KMS-11 (cell line): ENCODE results near the gene NFYB.

Source experiments
- H2AFZ ChIP-seq: fragments of 200-600 bp; sonication (generic); 2 replicates; pipeline ENCODE4 v1.6.1; 2016; ENCODE audit warnings: antibody characterized with exemption, mixed run types, low read depth
- H3K27ac ChIP-seq: fragments of 200-600 bp; sonication (generic); 2 replicates; pipeline ENCODE4 v1.6.1; 2016; ENCODE audit warnings: mild to moderate bottlenecking, mixed run types
- H3K27me3 ChIP-seq: fragments of 200-600 bp; sonication (generic); 2 replicates; pipeline ENCODE4 v1.6.1; 2017; ENCODE audit warnings: mild to moderate bottlenecking, low read depth, mixed run types, moderate library complexity; ENCODE audit not compliant: insufficient read depth
- H3K36me3 ChIP-seq: fragments of 200-600 bp; sonication (generic); 2 replicates; pipeline ENCODE4 v1.6.1; 2017; ENCODE audit warnings: mild to moderate bottlenecking, mixed run types; ENCODE audit not compliant: insufficient read depth
- H3K4me1 ChIP-seq: fragments of 200-600 bp; sonication (generic); 2 replicates; pipeline ENCODE4 v1.6.1; 2016; ENCODE audit warnings: mild to moderate bottlenecking, low read depth, mixed run types; ENCODE audit not compliant: poor library complexity, severe bottlenecking
- H3K4me2 ChIP-seq: fragments of 200-600 bp; sonication (generic); 2 replicates; pipeline ENCODE4 v1.7.0; 2016; ENCODE audit warnings: mild to moderate bottlenecking, mixed run types
- H3K4me3 ChIP-seq: fragments of 200-600 bp; sonication (generic); IDR thresholded peaks from 2 replicates; pipeline ENCODE4 v1.6.1; 2017; ENCODE audit warnings: low read depth, low read length, mixed read lengths; ENCODE audit not compliant: insufficient read depth
- H3K79me2 ChIP-seq: fragments of 200-600 bp; sonication (generic); 2 replicates; pipeline ENCODE4 v1.6.1; 2016; ENCODE audit warnings: low read depth, mixed run types; ENCODE audit not compliant: insufficient read depth
- H3K9ac ChIP-seq: fragments of 200-600 bp; sonication (generic); 2 replicates; pipeline ENCODE4 v1.6.1; 2016; ENCODE audit warnings: mild to moderate bottlenecking, mixed run types
- H4K20me1 ChIP-seq: fragments of 200-600 bp; sonication (generic); 2 replicates; pipeline ENCODE4 v1.6.1; 2016; ENCODE audit warnings: mild to moderate bottlenecking, mixed run types; ENCODE audit not compliant: insufficient read depth
- TF ChIP-seq, protein P1 (sequence below): fragments of 200-600 bp; sonication (generic); conservative IDR thresholded peaks from 2 replicates; pipeline ENCODE4 v1.6.1; 2017; ENCODE audit warnings: low read depth, mild to moderate bottlenecking, antibody characterized with exemption, low read length, moderate library complexity, mixed read lengths

The NFYB gene

GRCh38 chr12:104143918-104144317 is 5.9 kb upstream of the NFYB start:
- no peak overlapping the region for H3K27ac ChIP-seq
- H4K20me1 ChIP-seq = no peaks in the 10 kb centered on the region
- no peaks in the 10 kb centered on the region for H3K79me2 ChIP-seq
- no peak overlapping the region for H2AFZ ChIP-seq
- H3K36me3 ChIP-seq = no peaks in the 10 kb centered on the region
- TF ChIP-seq, protein P1, sequence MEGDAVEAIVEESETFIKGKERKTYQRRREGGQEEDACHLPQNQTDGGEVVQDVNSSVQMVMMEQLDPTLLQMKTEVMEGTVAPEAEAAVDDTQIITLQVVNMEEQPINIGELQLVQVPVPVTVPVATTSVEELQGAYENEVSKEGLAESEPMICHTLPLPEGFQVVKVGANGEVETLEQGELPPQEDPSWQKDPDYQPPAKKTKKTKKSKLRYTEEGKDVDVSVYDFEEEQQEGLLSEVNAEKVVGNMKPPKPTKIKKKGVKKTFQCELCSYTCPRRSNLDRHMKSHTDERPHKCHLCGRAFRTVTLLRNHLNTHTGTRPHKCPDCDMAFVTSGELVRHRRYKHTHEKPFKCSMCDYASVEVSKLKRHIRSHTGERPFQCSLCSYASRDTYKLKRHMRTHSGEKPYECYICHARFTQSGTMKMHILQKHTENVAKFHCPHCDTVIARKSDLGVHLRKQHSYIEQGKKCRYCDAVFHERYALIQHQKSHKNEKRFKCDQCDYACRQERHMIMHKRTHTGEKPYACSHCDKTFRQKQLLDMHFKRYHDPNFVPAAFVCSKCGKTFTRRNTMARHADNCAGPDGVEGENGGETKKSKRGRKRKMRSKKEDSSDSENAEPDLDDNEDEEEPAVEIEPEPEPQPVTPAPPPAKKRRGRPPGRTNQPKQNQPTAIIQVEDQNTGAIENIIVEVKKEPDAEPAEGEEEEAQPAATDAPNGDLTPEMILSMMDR = no peak
- H3K4me3 ChIP-seq = no peak overlapping the region
- no peak overlapping the region for H3K4me2 ChIP-seq
- peaks cover 3% of the 10 kb centered on the region for H3K4me1 ChIP-seq
- no peaks in the 10 kb centered on the region for H3K27me3 ChIP-seq
- no peak overlapping the region for H3K9ac ChIP-seq

DNA sequence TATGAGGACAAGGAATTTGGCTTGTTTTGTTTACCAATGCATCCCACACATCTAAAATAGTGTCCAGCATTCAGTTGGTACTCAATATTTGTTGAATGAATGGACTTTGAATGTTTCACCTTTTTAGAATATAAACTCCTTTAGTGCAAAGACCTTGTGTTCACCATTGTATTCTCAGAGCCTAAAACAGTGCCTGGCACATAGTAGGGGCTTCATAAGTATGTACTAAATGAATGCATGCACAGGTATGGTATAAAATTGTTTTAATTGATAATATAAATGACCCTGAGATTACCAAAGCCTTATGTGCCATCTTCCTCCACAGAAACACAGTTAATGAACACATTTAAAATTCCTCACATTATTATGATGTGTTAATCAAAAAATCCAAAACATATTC is 5.0 kb upstream of the NFYB start:
- Histone ChIP-seq H3K79me2 (no peaks in the 10 kb centered on the region), H2AFZ (no peak overlapping the region), H3K9ac (no peak overlapping the region)

GRCh38 chr12:104142543-104142942 is 4.5 kb upstream of the NFYB start:
- Histone ChIP-seq H3K4me1 (peaks cover 8% of the 10 kb centered on the region), H3K27ac (no peak overlapping the region), H4K20me1 (no peaks in the 10 kb centered on the region), H3K4me3 (no peak overlapping the region), H2AFZ (no peak overlapping the region), H3K79me2 (no peaks in the 10 kb centered on the region), H3K4me2 (no peak overlapping the region), H3K36me3 (no peaks in the 10 kb centered on the region), H3K9ac (no peak overlapping the region), H3K27me3 (no peaks in the 10 kb centered on the region)
- TF ChIP-seq, protein P1 = no peak

More for the DNA sequence above, 5.0 kb upstream of the NFYB start:
- no peaks in the 10 kb centered on the region for H4K20me1 ChIP-seq
- H3K36me3 ChIP-seq = no peaks in the 10 kb centered on the region
- TF ChIP-seq, protein P1 = no peak
- no peak overlapping the region for H3K4me3 ChIP-seq
- H3K27me3 ChIP-seq = no peaks in the 10 kb centered on the region
- H3K4me1 ChIP-seq = peaks cover 8% of the 10 kb centered on the region
- H3K4me2 ChIP-seq = no peak overlapping the region
- no peak overlapping the region for H3K27ac ChIP-seq

DNA sequence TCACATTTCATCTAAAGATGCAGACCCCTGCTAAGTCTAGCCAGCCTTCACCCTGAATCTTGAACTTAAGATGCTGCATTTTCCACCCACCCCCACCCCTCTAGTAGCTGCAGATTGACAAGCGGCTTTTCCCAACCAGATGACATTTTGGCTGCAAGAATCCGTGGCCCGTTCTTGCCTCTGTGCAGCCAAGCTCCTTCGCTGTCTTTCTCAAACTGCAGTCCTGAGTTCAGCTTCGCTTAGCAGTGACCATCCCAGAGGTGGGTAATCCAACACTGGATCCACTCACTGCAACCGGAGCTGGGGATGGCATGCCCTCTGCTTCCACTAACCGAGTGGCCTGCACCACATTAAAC is 765 bp upstream of the NFYB start:
- H3K4me1 ChIP-seq = peaks cover 26% of the 10 kb centered on the region
- H4K20me1 ChIP-seq = no peaks in the 10 kb centered on the region
- peak overlapping the region; percentile 61; the same call in 1 of the 2 replicates for H3K9ac ChIP-seq
- H3K4me3 ChIP-seq = no peak overlapping the region
- no peaks in the 10 kb centered on the region for H3K36me3 ChIP-seq
- peaks cover 35% of the 10 kb centered on the region for H3K79me2 ChIP-seq
- H3K4me2 ChIP-seq = peak overlapping the region; percentile 63
- no peaks in the 10 kb centered on the region for H3K27me3 ChIP-seq
- no peak overlapping the region for H3K27ac ChIP-seq
- TF ChIP-seq, protein P1 = no peak
- H2AFZ ChIP-seq = peak overlapping the region; percentile 82
